ENCODE data around the gene C19orf25.
A peak's percentile ranks its signal among the peaks of the same experiment; 100 is the strongest.
"Not testable (repeated sequence)": the region's sequence is repeated elsewhere in the genome, so short reads cannot be mapped to it uniquely, and the experiment has no call there.

The C19orf25 gene

GRCh38 chr19:1440418-1440801, 38.6 kb downstream of the C19orf25 start:
- H3K9me3 ChIP-seq (ENCODE audit: control insufficient read depth in 5 of 5, low read length in 5 of 5) = no peaks in the 10 kb centered on the region
- peak overlapping the region in 1 of 5 donors; percentile 56 for H3K9ac ChIP-seq (ENCODE audit: low read length in 5 of 5)
- peaks cover 0 to 2% (median 0%) of the 10 kb centered on the region in 5 donors for H3K27me3 ChIP-seq (ENCODE audit: control insufficient read depth in 5 of 5, insufficient read depth in 4 of 5, low read length in 5 of 5)
- H3K27ac ChIP-seq (ENCODE audit: low read depth, low read length) = no peak overlapping the region
- H3K4me3 ChIP-seq (ENCODE audit: low read depth in 1 of 5, low read length in 5 of 5) = no peak overlapping the region
- peaks cover 0 to 40% (median 34%) of the 10 kb centered on the region in 5 donors for H3K36me3 ChIP-seq (ENCODE audit: control insufficient read depth in 5 of 5, insufficient read depth in 5 of 5, low read length in 5 of 5)
- peaks cover 4 to 39% (median 28%) of the 10 kb centered on the region in 5 donors for H3K4me1 ChIP-seq (ENCODE audit: control insufficient read depth in 5 of 5, insufficient read depth in 5 of 5, low read length in 5 of 5)

- Histone ChIP-seq H3K9ac (ENCODE audit: low read length in 5 of 5) (peak overlapping the region; percentile 77 to 96 (median 91)), H3K36me3 (ENCODE audit: control insufficient read depth in 5 of 5, insufficient read depth in 5 of 5, low read length in 5 of 5) (peaks cover 0 to 43% (median 35%) of the 10 kb centered on the region in 5 donors), H3K4me3 (ENCODE audit: low read depth in 1 of 5, low read length in 5 of 5) (peak overlapping the region; percentile 80 to 97 (median 93)), H3K4me1 (ENCODE audit: control insufficient read depth in 5 of 5, insufficient read depth in 5 of 5, low read length in 5 of 5) (peaks cover 4 to 33% (median 23%) of the 10 kb centered on the region in 5 donors)
- H3K27me3 ChIP-seq (ENCODE audit: control insufficient read depth in 5 of 5, insufficient read depth in 4 of 5, low read length in 5 of 5); H3K9me3 ChIP-seq (ENCODE audit: control insufficient read depth in 5 of 5, low read length in 5 of 5); H3K27ac ChIP-seq (ENCODE audit: low read depth, low read length): not testable (repeated sequence)
These were observed 39.2 kb downstream of the C19orf25 start for GRCh38 chr19:1439525-1440417.

- Histone ChIP-seq H3K36me3 (ENCODE audit: control insufficient read depth in 5 of 5, insufficient read depth in 5 of 5, low read length in 5 of 5) (peaks cover 0 to 52% (median 43%) of the 10 kb centered on the region in 5 donors), H3K27me3 (ENCODE audit: control insufficient read depth in 5 of 5, insufficient read depth in 4 of 5, low read length in 5 of 5) (no peaks in the 10 kb centered on the region), H3K9ac (ENCODE audit: low read length in 5 of 5) (peak overlapping the region; percentile 77 to 96 (median 91)), H3K4me3 (ENCODE audit: low read depth in 1 of 5, low read length in 5 of 5) (peak overlapping the region; percentile 80 to 97 (median 93)), H3K9me3 (ENCODE audit: control insufficient read depth in 5 of 5, low read length in 5 of 5) (no peaks in the 10 kb centered on the region), H3K4me1 (ENCODE audit: control insufficient read depth in 5 of 5, insufficient read depth in 5 of 5, low read length in 5 of 5) (peaks cover 4 to 30% (median 21%) of the 10 kb centered on the region in 5 donors), H3K27ac (ENCODE audit: low read depth, low read length) (peak overlapping the region; percentile 65)
These were observed 40.1 kb downstream of the C19orf25 start for GRCh38 chr19:1438933-1439354.

- peaks cover 0 to 58% (median 50%) of the 10 kb centered on the region in 5 donors for H3K36me3 ChIP-seq (ENCODE audit: control insufficient read depth in 5 of 5, insufficient read depth in 5 of 5, low read length in 5 of 5)
- H3K4me1 ChIP-seq (ENCODE audit: control insufficient read depth in 5 of 5, insufficient read depth in 5 of 5, low read length in 5 of 5) = peaks cover 4 to 30% (median 21%) of the 10 kb centered on the region in 5 donors
- peak within 1 kb of the TSS; percentile 77 to 96 (median 91) for H3K9ac ChIP-seq (ENCODE audit: low read length in 5 of 5)
- peak within 1 kb of the TSS; percentile 65 for H3K27ac ChIP-seq (ENCODE audit: low read depth, low read length)
- no peaks in the 10 kb centered on the region for H3K27me3 ChIP-seq (ENCODE audit: control insufficient read depth in 5 of 5, insufficient read depth in 4 of 5, low read length in 5 of 5)
- H3K9me3 ChIP-seq (ENCODE audit: control insufficient read depth in 5 of 5, low read length in 5 of 5) = no peaks in the 10 kb centered on the region
- peak within 1 kb of the TSS; percentile 80 to 97 (median 93) for H3K4me3 ChIP-seq (ENCODE audit: low read depth in 1 of 5, low read length in 5 of 5)
These were observed 40.7 kb downstream of the C19orf25 start, which contains the start of gene RPS15 for GRCh38 chr19:1438035-1438932. TSS of gene RPS15 (plus strand) at chr19:1438396. CDS start at chr19:1438426, 30 bp downstream.

GRCh38 chr19:1437609-1438008, 41.4 kb downstream of the C19orf25 start:
- Histone ChIP-seq H3K4me1 (ENCODE audit: control insufficient read depth in 5 of 5, insufficient read depth in 5 of 5, low read length in 5 of 5) (peaks cover 4 to 30% (median 21%) of the 10 kb centered on the region in 5 donors), H3K9ac (ENCODE audit: low read length in 5 of 5) (no peak overlapping the region), H3K36me3 (ENCODE audit: control insufficient read depth in 5 of 5, insufficient read depth in 5 of 5, low read length in 5 of 5) (peaks cover 0 to 62% (median 56%) of the 10 kb centered on the region in 5 donors), H3K27me3 (ENCODE audit: control insufficient read depth in 5 of 5, insufficient read depth in 4 of 5, low read length in 5 of 5) (no peaks in the 10 kb centered on the region), H3K9me3 (ENCODE audit: control insufficient read depth in 5 of 5, low read length in 5 of 5) (no peaks in the 10 kb centered on the region), H3K27ac (ENCODE audit: low read depth, low read length) (no peak overlapping the region), H3K4me3 (ENCODE audit: low read depth in 1 of 5, low read length in 5 of 5) (peak overlapping the region; percentile 61 to 97 (median 93))

- H3K9me3 ChIP-seq (ENCODE audit: control insufficient read depth in 5 of 5, low read length in 5 of 5) = no peaks in the 10 kb centered on the region
- no peak overlapping the region for H3K9ac ChIP-seq (ENCODE audit: low read length in 5 of 5)
- H3K36me3 ChIP-seq (ENCODE audit: control insufficient read depth in 5 of 5, insufficient read depth in 5 of 5, low read length in 5 of 5) = peaks cover 0 to 57% (median 47%) of the 10 kb centered on the region in 5 donors
- no peak overlapping the region for H3K27ac ChIP-seq (ENCODE audit: low read depth, low read length)
- H3K4me1 ChIP-seq (ENCODE audit: control insufficient read depth in 5 of 5, insufficient read depth in 5 of 5, low read length in 5 of 5) = peaks cover 4 to 23% (median 18%) of the 10 kb centered on the region in 5 donors
- H3K27me3 ChIP-seq (ENCODE audit: control insufficient read depth in 5 of 5, insufficient read depth in 4 of 5, low read length in 5 of 5) = no peaks in the 10 kb centered on the region
- H3K4me3 ChIP-seq (ENCODE audit: low read depth in 1 of 5, low read length in 5 of 5) = no peak overlapping the region
These were observed 43.5 kb downstream of the C19orf25 start for GRCh38 chr19:1435378-1435989.

- no peak overlapping the region for H3K27ac ChIP-seq (ENCODE audit: low read depth, low read length)
- H3K4me1 ChIP-seq (ENCODE audit: control insufficient read depth in 5 of 5, insufficient read depth in 5 of 5, low read length in 5 of 5) = peaks cover 2 to 15% (median 12%) of the 10 kb centered on the region in 5 donors
- peaks cover 0 to 56% (median 47%) of the 10 kb centered on the region in 5 donors for H3K36me3 ChIP-seq (ENCODE audit: control insufficient read depth in 5 of 5, insufficient read depth in 5 of 5, low read length in 5 of 5)
- no peak overlapping the region for H3K9ac ChIP-seq (ENCODE audit: low read length in 5 of 5)
- H3K4me3 ChIP-seq (ENCODE audit: low read depth in 1 of 5, low read length in 5 of 5) = no peak overlapping the region
- no peaks in the 10 kb centered on the region for H3K27me3 ChIP-seq (ENCODE audit: control insufficient read depth in 5 of 5, insufficient read depth in 4 of 5, low read length in 5 of 5)
- H3K9me3 ChIP-seq (ENCODE audit: control insufficient read depth in 5 of 5, low read length in 5 of 5) = no peaks in the 10 kb centered on the region
These were observed 44.4 kb downstream of the C19orf25 start for GRCh38 chr19:1434577-1435060.

- Histone ChIP-seq H3K9ac (ENCODE audit: low read length in 5 of 5) (no peak overlapping the region), H3K4me3 (ENCODE audit: low read depth in 1 of 5, low read length in 5 of 5) (no peak overlapping the region), H3K27me3 (ENCODE audit: control insufficient read depth in 5 of 5, insufficient read depth in 4 of 5, low read length in 5 of 5) (no peaks in the 10 kb centered on the region), H3K4me1 (ENCODE audit: control insufficient read depth in 5 of 5, insufficient read depth in 5 of 5, low read length in 5 of 5) (peaks cover 2 to 9% (median 6%) of the 10 kb centered on the region in 5 donors), H3K27ac (ENCODE audit: low read depth, low read length) (no peak overlapping the region), H3K9me3 (ENCODE audit: control insufficient read depth in 5 of 5, low read length in 5 of 5) (no peaks in the 10 kb centered on the region), H3K36me3 (ENCODE audit: control insufficient read depth in 5 of 5, insufficient read depth in 5 of 5, low read length in 5 of 5) (peaks cover 0 to 59% (median 51%) of the 10 kb centered on the region in 5 donors)
These were observed 45.0 kb downstream of the C19orf25 start for GRCh38 chr19:1434040-1434366.

Measured in subcutaneous abdominal adipose tissue (tissue), 5 donors.